Measurements from ENCODE around the gene SRSF4.

SRSF4 gene

GRCh38 chr1:29200906-29201594 is 19.4 kb upstream of the SRSF4 start:
- DNase-seq = peak; percentile 27

GRCh38 chr1:29197993-29198392 is 16.3 kb upstream of the SRSF4 start:
- DNase-seq = no peak

- DNase-seq = peak; percentile 56
Observed at GRCh38 chr1:29197590-29197924, 15.9 kb upstream of the SRSF4 start.

GRCh38 chr1:29196863-29197589 is 15.3 kb upstream of the SRSF4 start:
- DNase-seq = peak; percentile 89

GRCh38 chr1:29195881-29196291 is 14.2 kb upstream of the SRSF4 start:
- DNase-seq = no peak

GRCh38 chr1:29193879-29194455 is 12.3 kb upstream of the SRSF4 start:
- no peak for DNase-seq

- no peak for DNase-seq
Observed at GRCh38 chr1:29190718-29191117, 9.0 kb upstream of the SRSF4 start.

GRCh38 chr1:29186707-29187106 is 5.0 kb upstream of the SRSF4 start:
- no peak for DNase-seq

- DNase-seq = no peak
Observed at GRCh38 chr1:29186252-29186651, 4.6 kb upstream of the SRSF4 start.

- no peak for DNase-seq
Observed at GRCh38 chr1:29183287-29183686, 1.6 kb upstream of the SRSF4 start.

GRCh38 chr1:29180497-29181412 is 945 bp downstream of the SRSF4 start:
- no peak for DNase-seq

- no peak for DNase-seq
Observed at GRCh38 chr1:29179641-29180184, 2.0 kb downstream of the SRSF4 start.

GRCh38 chr1:29177022-29177705 is 4.5 kb downstream of the SRSF4 start:
- DNase-seq = no peak

- peak; percentile 26 for DNase-seq
Observed at GRCh38 chr1:29176576-29176975, 5.1 kb downstream of the SRSF4 start.

- DNase-seq = no peak
Observed at GRCh38 chr1:29172415-29172939, 9.2 kb downstream of the SRSF4 start.

- no peak for DNase-seq
Observed at GRCh38 chr1:29171521-29171920, 10.2 kb downstream of the SRSF4 start.

GRCh38 chr1:29171089-29171488 is 10.6 kb downstream of the SRSF4 start:
- no peak for DNase-seq

- no peak for DNase-seq
Observed at GRCh38 chr1:29169976-29170375, 11.7 kb downstream of the SRSF4 start.

GRCh38 chr1:29167904-29168303 is 13.8 kb downstream of the SRSF4 start:
- DNase-seq = no peak

GRCh38 chr1:29166291-29166878 is 15.3 kb downstream of the SRSF4 start:
- no peak for DNase-seq

GRCh38 chr1:29164588-29164987 is 17.1 kb downstream of the SRSF4 start:
- DNase-seq = no peak
